ENCODE results near the gene EXOC4. TPM values are rescaled to one million over a fixed set of nuclear protein-coding genes. Genes with fewer than 3 reads are reported as not detected.

The EXOC4 gene
- total and polyA plus RNA-seq, 2 donors (not counting 3 experiments of a cell fraction or from before 2014, with no cell fraction given) = 20.3 to 73.1 TPM

GRCh38 chr7:133675510-133676218, 422.8 kb downstream of the EXOC4 start:
- no peaks in the 10 kb centered on the region for H3K27me3 ChIP-seq (ENCODE audit: control insufficient read depth in 2 of 2, insufficient read depth in 2 of 2, low read length in 2 of 2)
- FAIRE-seq (no peak), DNase-seq (ENCODE audit: low read depth, low spot score) (no peak)
- dilution Hi-C loops (cut with MboI; ENCODE audit: extremely low pct_ligation_motif_present, low sequenced_read_pairs) (no loop called here), intact Hi-C loops (cut with micrococcal nuclease) (no loop called here)
- no peak overlapping the region for H3K4me2 ChIP-seq (ENCODE audit: insufficient read depth, low read length)
- no peak overlapping the region for H3K27ac ChIP-seq (ENCODE audit: insufficient read depth, low read depth, low read length)
- no peaks in the 10 kb centered on the region for H3K9me3 ChIP-seq (replicated peaks; ENCODE audit: control insufficient read depth, insufficient read depth, low read length)
- TF ChIP-seq MYC (IDR thresholded peaks at IDR 0.05; ENCODE audit: low read depth, low read length) (no peak), POLR2A (IDR thresholded peaks at IDR 0.05; ENCODE audit: low read depth, low read length) (no peak), FOS (IDR thresholded peaks at IDR 0.05; ENCODE audit: borderline replicate concordance, insufficient read depth, low read length) (no peak), POLR2AphosphoS5 (IDR thresholded peaks at IDR 0.05; ENCODE audit: insufficient read depth, low read depth, low read length) (no peak), GATA2 (IDR thresholded peaks at IDR 0.05; ENCODE audit: insufficient read depth, insufficient read length, low read depth, low read length) (no peak), MAX (IDR thresholded peaks at IDR 0.05; ENCODE audit: insufficient read depth, insufficient read length) (no peak), EZH2 (IDR thresholded peaks at IDR 0.05; ENCODE audit: borderline replicate concordance, low read depth, low read length, severe bottlenecking) (no peak), JUN (IDR thresholded peaks at IDR 0.05; ENCODE audit: borderline replicate concordance, insufficient read depth, insufficient read length, low read depth) (no peak), CTCF (IDR thresholded peaks at IDR 0.05; ENCODE audit: extremely low read depth in 1 of 2, insufficient read depth in 1 of 2, low read depth in 1 of 2, low read length in 2 of 2) (no peak)
- H3K9ac ChIP-seq (replicated peaks; ENCODE audit: extremely low read depth, insufficient read depth, low read length) = no peak overlapping the region
- H2AFZ ChIP-seq (ENCODE audit: low read depth, low read length) = no peak overlapping the region
- H3K4me3 ChIP-seq (replicated peaks in 1 of 3; ENCODE audit: insufficient read depth in 1 of 3, low read depth in 1 of 3, low read length in 3 of 3) = no peak overlapping the region
- no TSS peak for BruUV-seq (replicated peaks)
- H3K9me1 ChIP-seq (replicated peaks; ENCODE audit: control insufficient read depth, extremely low read depth, insufficient read depth, low read length) = no peaks in the 10 kb centered on the region
- ChIA-PET CTCF (no interaction called here), POLR2A (no interaction called here)
- H3K4me1 ChIP-seq (ENCODE audit: control insufficient read depth, extremely low read depth, insufficient read depth, low read length) = no peaks in the 10 kb centered on the region
- no peaks in the 10 kb centered on the region for H4K20me1 ChIP-seq (replicated peaks; ENCODE audit: control insufficient read depth, extremely low read depth, insufficient read depth, low read length)
- no peaks in the 10 kb centered on the region for H3K36me3 ChIP-seq (ENCODE audit: control insufficient read depth in 2 of 2, extremely low read depth in 1 of 2, insufficient read depth in 2 of 2, low read length in 2 of 2)
- H3K79me2 ChIP-seq (ENCODE audit: control insufficient read depth, insufficient read depth, low read length) = no peaks in the 10 kb centered on the region
